Transverse colon (tissue), 4 donors: Measurements from ENCODE around the gene APOBR. TPM values are rescaled to one million over a fixed set of nuclear protein-coding genes. Genes with fewer than 3 reads are reported as not detected.

Source experiments
- DNase-seq: peaks from one replicate; pipeline ENCODE4 v3.0.0-alpha.2; 2019
- H3K27ac ChIP-seq, 4 donors: fragments of 200-600 bp; sonication (generic); 2 replicates each; pipeline ENCODE4 v1.5.1; 2016 to 2018; ENCODE audit warnings: inconsistent platforms in 4 of 4
- H3K27me3 ChIP-seq: fragments of 200-600 bp; sonication (generic); 2 replicates; pipeline ENCODE4 v1.5.1; 2017; ENCODE audit warnings: inconsistent platforms
- H3K36me3 ChIP-seq, 4 donors: fragments of 200-600 bp; sonication (generic); 2 replicates each; pipeline ENCODE4 v1.5.1; 2017 to 2019; ENCODE audit warnings: inconsistent platforms in 4 of 4
- H3K4me1 ChIP-seq, 4 donors: fragments of 200-600 bp; sonication (generic); 2 replicates each; pipeline ENCODE4 v1.5.1; 2017 to 2020; ENCODE audit warnings: inconsistent platforms in 4 of 4
- H3K4me3 ChIP-seq, 4 donors: fragments of 200-600 bp; sonication (generic); 1 replicate in 1 of 4; 2 replicates in 3 of 4; pipeline versions ENCODE4 v1.5.1 to v1.6.1; 2017 to 2019; ENCODE audit warnings: inconsistent platforms in 4 of 4
- H3K9me3 ChIP-seq, 2 donors: fragments of 200-600 bp; sonication (generic); 2 replicates each; pipeline ENCODE4 v1.5.1; 2017 to 2019; ENCODE audit warnings: inconsistent platforms in 2 of 2
- CTCF ChIP-seq, 5 experiments: fragments of 200-600 bp in 3 of 5; fragments of 450-650 bp in 2 of 5; sonication (generic) in 3 of 5; IDR thresholded peaks; 1 replicate in 2 of 5; 2 replicates in 3 of 5; pipeline ENCODE4 v1.5.1; 2016 to 2017; ENCODE audit warnings: antibody characterized with exemption in 5 of 5, inconsistent platforms in 3 of 5, mild to moderate bottlenecking in 2 of 5, moderate library complexity in 1 of 5
- EP300 ChIP-seq: sonication (generic); formaldehyde crosslinking; IDR thresholded peaks from one replicate; pipeline ENCODE4 v1.6.1; 2017; ENCODE audit warnings: antibody characterized with exemption, low read depth
- POLR2A ChIP-seq: fragments of 450-650 bp; IDR thresholded peaks from one replicate; pipeline ENCODE4 v1.6.1; 2016; ENCODE audit warnings: antibody characterized with exemption, mild to moderate bottlenecking, moderate library complexity
- POLR2AphosphoS5 ChIP-seq, 3 donors: sonication (generic); formaldehyde crosslinking; IDR thresholded peaks; one replicate each; pipeline ENCODE4 v1.6.1; 2016; ENCODE audit warnings: antibody characterized with exemption in 3 of 3
- WGBS, 2 donors: methylation state at CpG; one replicate each; pipeline ENCODE4 v1.1.5; 2018; ENCODE audit warnings: low coverage in 1 of 2; 5-methylcytosine and 5-hydroxymethylcytosine counted together
- in situ Hi-C, 4 donors: fragments of 200-750 bp; cut with MboI; loops; one replicate each; pipeline versions ENCODE4 v1.15.0 to v1.15.1; 2017; ENCODE audit warnings: low sequenced_read_pairs in 3 of 4, low pct_ligation_motif_present in 1 of 4, low pct_unique_long_range_greater_than_20kb in 1 of 4
- intact Hi-C: fragments of 100-400 bp; cut with DNase I; formaldehyde crosslinking; loops from one replicate; pipeline ENCODE4 v1.15.1; 2023; ENCODE audit warnings: low total_unique reads
- total RNA-seq, 4 donors: library from RNA; depleted of rRNA; stranded (reverse); fragments of >200 nt; gene quantifications; one replicate each; pipeline ENCODE4 v1.1.0, GENCODE V29; 2016

Gene APOBR
- total RNA-seq, 4 donors from 2014 or later, result 60.0 to 96.9 (median 61.7) TPM

- no peak for DNase-seq
- in situ Hi-C loops, result no loop called here
- intact Hi-C loops, result no loop called here
- Histone ChIP-seq H3K27me3 (no peaks in the 10 kb centered on the region), H3K4me1 (peaks cover 4 to 8% (median 6%) of the 10 kb centered on the region in 4 donors), H3K4me3 (no peak overlapping the region), H3K9me3 (no peaks in the 10 kb centered on the region), H3K36me3 (no peaks in the 10 kb centered on the region), H3K27ac (no peak overlapping the region)
- TF ChIP-seq POLR2AphosphoS5 (IDR thresholded peaks at IDR 0.05) (no peak), CTCF (IDR thresholded peaks at IDR 0.05) (no peak), EP300 (no peak), POLR2A (no peak)
- WGBS, 2 donors, result 72 to 86% methylated on average over 4 to 19 of the region's 19 CpGs
Measured at GRCh38 chr16:28501258-28502232, 7.1 kb downstream of the APOBR start.

DNA sequence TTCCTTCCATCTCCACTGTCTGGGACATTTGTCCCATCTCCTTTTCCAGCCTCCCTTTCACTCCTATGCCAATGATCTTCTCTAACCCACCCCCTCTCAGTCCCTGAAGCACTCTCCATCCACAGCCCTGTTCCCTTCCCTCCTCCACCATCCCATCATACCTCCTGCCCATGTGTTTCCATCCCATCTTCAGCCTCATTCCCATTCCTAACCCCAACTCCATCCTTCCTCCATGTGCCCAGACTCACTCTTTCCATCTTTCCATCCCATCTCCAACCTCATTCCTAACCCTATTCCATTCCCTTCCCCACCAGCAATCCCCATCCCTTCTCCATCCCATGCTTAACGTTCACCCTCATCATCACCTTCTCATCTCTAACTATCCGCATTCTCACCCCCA, 7.8 kb downstream of the APOBR start:
- no peak for DNase-seq
- Histone ChIP-seq H3K27me3 (no peaks in the 10 kb centered on the region), H3K36me3 (no peaks in the 10 kb centered on the region), H3K9me3 (no peaks in the 10 kb centered on the region), H3K27ac (no peak overlapping the region), H3K4me1 (peaks cover 0 to 4% (median under 1%) of the 10 kb centered on the region in 4 donors), H3K4me3 (no peak overlapping the region)
- in situ Hi-C loops (no loop called here), intact Hi-C loops (no loop called here)
- no peak for TF ChIP-seq POLR2A
- no peak for TF ChIP-seq CTCF (IDR thresholded peaks at IDR 0.05)
- no peak for TF ChIP-seq EP300
- TF ChIP-seq POLR2AphosphoS5 (IDR thresholded peaks at IDR 0.05), result no peak
- WGBS, 2 donors, result 88 to 90% methylated on average over 2 of the region's 2 CpGs

GRCh38 chr16:28503470-28504259, 9.2 kb downstream of the APOBR start:
- H3K27me3 ChIP-seq, result no peaks in the 10 kb centered on the region
- H3K4me1 ChIP-seq, result peaks cover 0 to 4% (median 0%) of the 10 kb centered on the region in 4 donors
- DNase-seq, result no peak
- in situ Hi-C loops (no loop called here), intact Hi-C loops (no loop called here)
- no peak overlapping the region for H3K27ac ChIP-seq
- H3K4me3 ChIP-seq, result no peak overlapping the region
- 83 to 93% methylated on average over 6 to 14 of the region's 15 CpGs for WGBS, 2 donors
- TF ChIP-seq EP300, result no peak
- H3K36me3 ChIP-seq, result no peaks in the 10 kb centered on the region
- H3K9me3 ChIP-seq, result no peaks in the 10 kb centered on the region

GRCh38 chr16:28504707-28505404, 10.4 kb downstream of the APOBR start:
- no peak for DNase-seq
- H3K4me1 ChIP-seq, result peaks cover 0 to 4% (median 0%) of the 10 kb centered on the region in 4 donors
- H3K9me3 ChIP-seq, result no peaks in the 10 kb centered on the region
- H3K36me3 ChIP-seq, result no peaks in the 10 kb centered on the region
- H3K4me3 ChIP-seq, result no peak overlapping the region
- intact Hi-C loops (no loop called here), in situ Hi-C loops (no loop called here)
- WGBS, 2 donors, result 51% methylated on average over 8 of the region's 8 CpGs; no CpG with 5 or more reads in 1 of the 2 donors
- no peak overlapping the region for H3K27ac ChIP-seq
- no peaks in the 10 kb centered on the region for H3K27me3 ChIP-seq
- no peak for TF ChIP-seq POLR2A
- no peak for TF ChIP-seq CTCF (IDR thresholded peaks at IDR 0.05)
- no peak for TF ChIP-seq EP300
- TF ChIP-seq POLR2AphosphoS5 (IDR thresholded peaks at IDR 0.05), result no peak
